HUES64 (cell line): ENCODE results near the gene POLR2H.

ENCODE experiments used
- H3K27ac ChIP-seq: 2 replicates; pipeline ENCODE4 v1.7.0; 2013; ENCODE audit warnings: low read depth, low read length, inconsistent platforms
- H3K27me3 ChIP-seq: 2 replicates; pipeline ENCODE4 v1.6.1; 2013; ENCODE audit warnings: mild to moderate bottlenecking, low read length; ENCODE audit not compliant: insufficient read depth
- H3K36me3 ChIP-seq: 2 replicates; pipeline ENCODE4 v1.6.1; 2013; ENCODE audit warnings: mild to moderate bottlenecking, low read length; ENCODE audit not compliant: insufficient read depth
- H3K4me1 ChIP-seq: 2 replicates; pipeline ENCODE4 v1.6.1; 2013; ENCODE audit warnings: mild to moderate bottlenecking, low read length, moderate library complexity; ENCODE audit not compliant: insufficient read depth
- H3K4me3 ChIP-seq: 2 replicates; pipeline ENCODE4 v1.5.1; 2013; ENCODE audit warnings: mild to moderate bottlenecking, low read length, moderate library complexity
- H3K9ac ChIP-seq: 2 replicates; pipeline ENCODE4 v1.6.1; 2013; ENCODE audit warnings: mild to moderate bottlenecking, low read depth, low read length
- H3K9me3 ChIP-seq: 2 replicates; pipeline ENCODE4 v1.6.1; 2013; ENCODE audit warnings: low read depth, low read length; ENCODE audit not compliant: insufficient read depth
- WGBS: fragments of 150-250, 120-280 bp; methylation state at CpG from one replicate; pipeline ENCODE4 v1.1.7; 2013; ENCODE audit warnings: missing lambda C conversion rate; 5-methylcytosine and 5-hydroxymethylcytosine counted together

Gene POLR2H

GRCh38 chr3:184344579-184345316, 16.8 kb upstream of the POLR2H start:
- Histone ChIP-seq H3K27me3 (no peaks in the 10 kb centered on the region), H3K27ac (peak overlapping the region; percentile 25; the same call in 1 of the 2 replicates), H3K36me3 (peaks cover 30% of the 10 kb centered on the region), H3K4me3 (no peak overlapping the region), H3K9me3 (no peaks in the 10 kb centered on the region), H3K9ac (no peak overlapping the region), H3K4me1 (peaks cover 9% of the 10 kb centered on the region; the same call in 1 of the 2 replicates)
- WGBS: 87% methylated on average over 23 of the region's 24 CpGs

DNA sequence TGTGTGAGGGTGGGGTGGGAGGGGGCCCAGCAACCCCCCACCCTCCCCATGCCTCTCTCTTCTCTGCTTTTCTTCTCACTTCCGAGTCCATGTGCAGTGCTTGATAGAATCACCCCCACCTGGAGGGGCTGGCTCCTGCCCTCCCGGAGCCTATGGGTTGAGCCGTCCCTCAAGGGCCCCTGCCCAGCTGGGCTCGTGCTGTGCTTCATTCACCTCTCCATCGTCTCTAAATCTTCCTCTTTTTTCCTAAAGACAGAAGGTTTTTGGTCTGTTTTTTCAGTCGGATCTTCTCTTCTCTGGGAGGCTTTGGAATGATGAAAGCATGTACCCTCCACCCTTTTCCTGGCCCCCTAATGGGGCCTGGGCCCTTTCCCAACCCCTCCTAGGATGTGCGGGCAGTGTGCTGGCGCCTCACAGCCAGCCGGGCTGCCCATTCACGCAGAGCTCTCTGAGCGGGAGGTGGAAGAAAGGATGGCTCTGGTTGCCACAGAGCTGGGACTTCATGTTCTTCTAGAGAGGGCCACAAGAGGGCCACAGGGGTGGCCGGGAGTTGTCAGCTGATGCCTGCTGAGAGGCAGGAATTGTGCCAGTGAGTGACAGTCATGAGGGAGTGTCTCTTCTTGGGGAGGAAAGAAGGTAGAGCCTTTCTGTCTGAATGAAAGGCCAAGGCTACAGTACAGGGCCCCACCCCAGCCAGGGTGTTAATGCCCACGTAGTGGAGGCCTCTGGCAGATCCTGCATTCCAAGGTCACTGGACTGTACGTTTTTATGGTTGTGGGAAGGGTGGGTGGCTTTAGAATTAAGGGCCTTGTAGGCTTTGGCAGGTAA, 16.0 kb upstream of the POLR2H start:
- H3K9ac ChIP-seq: no peak overlapping the region
- H3K27ac ChIP-seq: peak overlapping the region; percentile 68

DNA sequence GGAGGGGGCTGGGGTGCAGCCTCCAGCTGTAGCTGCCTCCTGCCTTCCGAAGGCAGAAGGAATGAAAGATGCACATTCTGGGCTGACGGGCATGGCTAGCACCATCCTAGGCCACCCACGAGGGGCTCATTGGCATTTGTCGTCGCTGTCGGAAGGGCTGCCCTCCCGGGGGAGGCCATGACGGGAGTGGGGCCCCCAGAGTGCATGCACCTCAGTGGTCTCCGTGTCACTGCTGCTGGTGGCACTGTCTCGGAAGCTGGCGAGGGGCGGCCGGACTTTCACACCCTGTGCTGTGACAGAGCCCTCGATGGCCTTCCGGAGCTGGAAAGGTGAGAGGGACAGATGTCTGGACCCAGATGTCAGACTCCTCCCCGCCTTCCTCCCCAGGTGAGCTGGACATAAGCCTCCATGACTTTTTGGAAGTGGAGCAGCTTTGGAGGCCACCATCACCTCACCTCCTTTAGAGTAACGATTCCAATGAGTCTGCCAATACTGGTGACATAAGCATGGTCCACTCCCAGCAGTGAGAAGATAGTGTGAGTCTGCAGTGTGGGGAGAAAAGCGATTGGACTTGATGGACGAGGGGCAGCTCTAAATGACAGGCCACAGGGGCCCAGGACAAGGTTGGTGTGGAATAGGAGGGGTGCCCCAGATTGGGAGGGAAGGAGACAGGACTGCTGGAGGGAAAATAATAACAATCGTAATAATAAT, 14.9 kb upstream of the POLR2H start:
- WGBS: 95% methylated on average over 20 of the region's 20 CpGs
- peaks cover 32% of the 10 kb centered on the region for H3K36me3 ChIP-seq
- H3K9ac ChIP-seq: no peak overlapping the region
- H3K4me3 ChIP-seq: no peak overlapping the region
- no peaks in the 10 kb centered on the region for H3K27me3 ChIP-seq
- H3K9me3 ChIP-seq: no peaks in the 10 kb centered on the region
- H3K27ac ChIP-seq: no peak overlapping the region
- H3K4me1 ChIP-seq: peaks cover 9% of the 10 kb centered on the region; the same call in 1 of the 2 replicates

More for the DNA sequence above, 16.0 kb upstream of the POLR2H start:
- H3K36me3 ChIP-seq: peaks cover 30% of the 10 kb centered on the region
- no peaks in the 10 kb centered on the region for H3K27me3 ChIP-seq
- 23% methylated on average over 14 of the region's 14 CpGs for WGBS
- H3K4me1 ChIP-seq: peaks cover 9% of the 10 kb centered on the region; the same call in 1 of the 2 replicates
- no peak overlapping the region for H3K4me3 ChIP-seq
- no peaks in the 10 kb centered on the region for H3K9me3 ChIP-seq

- Histone ChIP-seq H3K27ac (no peak overlapping the region), H3K4me1 (peaks cover 9% of the 10 kb centered on the region; the same call in 1 of the 2 replicates), H3K9me3 (no peaks in the 10 kb centered on the region), H3K36me3 (peaks cover 33% of the 10 kb centered on the region), H3K9ac (0 out of 2 replicates have a peak overlapping the region, but pooled peaks have one; percentile 2), H3K27me3 (no peaks in the 10 kb centered on the region), H3K4me3 (no peak overlapping the region)
- WGBS: 91% methylated on average over 12 of the region's 12 CpGs
Observed at GRCh38 chr3:184347321-184348056, 14.0 kb upstream of the POLR2H start.

DNA sequence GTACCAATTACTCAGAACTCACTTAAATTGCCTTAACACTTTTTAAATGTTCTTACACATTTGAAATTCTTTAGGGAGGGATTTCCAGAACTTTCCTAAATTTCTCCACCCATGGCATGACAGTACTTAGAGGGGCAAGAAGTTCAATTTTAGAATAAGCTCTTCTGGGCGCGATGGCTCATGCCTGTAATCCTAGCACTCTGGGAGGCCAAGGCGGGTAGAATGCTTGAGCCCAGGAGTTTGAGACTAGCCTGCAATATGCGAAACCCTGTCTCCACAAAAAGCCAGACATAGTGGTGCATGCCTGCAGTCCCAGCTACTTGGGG, 13.5 kb upstream of the POLR2H start:
- WGBS: 89% methylated on average over 4 of the region's 4 CpGs
- Histone ChIP-seq H3K27me3 (no peaks in the 10 kb centered on the region), H3K27ac (no peak overlapping the region), H3K9ac (no peak overlapping the region), H3K4me1 (peaks cover 9% of the 10 kb centered on the region; the same call in 1 of the 2 replicates), H3K36me3 (peaks cover 35% of the 10 kb centered on the region), H3K9me3 (no peaks in the 10 kb centered on the region), H3K4me3 (no peak overlapping the region)

DNA sequence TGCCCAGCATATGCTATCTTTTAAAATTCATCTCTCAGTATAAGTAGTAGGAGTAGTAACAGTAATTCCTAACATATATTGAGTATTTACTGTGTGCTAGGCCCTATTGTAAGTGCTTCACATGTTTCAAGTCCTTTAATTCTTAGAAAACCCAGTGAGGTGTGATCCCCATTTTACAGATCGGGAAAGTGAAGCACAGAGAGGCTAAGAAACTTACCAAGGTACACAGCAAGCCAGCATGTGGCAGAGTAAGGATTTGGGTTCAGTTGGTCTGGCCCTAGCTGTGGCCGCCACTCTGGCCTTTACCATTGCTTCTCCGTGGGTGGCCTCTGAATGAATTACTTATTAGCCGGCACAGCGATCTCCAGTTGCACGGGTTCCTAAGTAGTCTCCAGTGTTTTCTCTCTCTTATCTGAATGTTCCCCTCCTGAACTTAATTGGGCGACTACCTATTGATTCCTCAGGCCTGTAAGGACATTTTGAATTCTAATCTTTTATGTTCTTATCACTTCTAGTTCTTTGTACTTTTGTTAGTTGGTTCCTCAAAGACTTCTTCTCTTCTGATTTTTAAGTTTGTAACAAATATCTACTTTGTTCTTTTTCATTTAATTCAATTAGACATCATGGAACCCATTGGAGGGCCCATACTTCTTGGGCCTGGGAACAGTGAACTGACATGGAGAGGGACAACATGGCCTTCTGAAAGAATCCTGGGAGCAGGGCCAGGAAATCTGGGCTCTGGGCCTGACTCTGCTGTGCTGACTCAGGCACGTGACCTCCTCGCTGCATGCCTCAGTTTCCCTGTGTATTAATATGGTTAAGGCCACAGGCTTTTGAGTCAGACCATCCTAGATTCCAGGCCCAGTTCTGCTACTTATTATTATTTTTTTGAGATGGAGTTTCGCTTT, 11.7 kb upstream of the POLR2H start:
- WGBS: 88% methylated on average over 10 of the region's 10 CpGs
- Histone ChIP-seq H3K9me3 (no peaks in the 10 kb centered on the region), H3K9ac (no peak overlapping the region), H3K27me3 (no peaks in the 10 kb centered on the region), H3K4me3 (no peak overlapping the region), H3K4me1 (peaks cover 9% of the 10 kb centered on the region; the same call in 1 of the 2 replicates), H3K27ac (no peak overlapping the region), H3K36me3 (peaks cover 36% of the 10 kb centered on the region)

- Histone ChIP-seq H3K27ac (no peak overlapping the region), H3K36me3 (peaks cover 42% of the 10 kb centered on the region), H3K4me3 (no peak overlapping the region), H3K9ac (no peak overlapping the region), H3K4me1 (peaks cover 5% of the 10 kb centered on the region; the same call in 1 of the 2 replicates), H3K9me3 (no peaks in the 10 kb centered on the region), H3K27me3 (no peaks in the 10 kb centered on the region)
- 96% methylated on average over 6 of the region's 6 CpGs for WGBS
Observed at GRCh38 chr3:184350618-184351017, 10.9 kb upstream of the POLR2H start.

- peaks cover 3% of the 10 kb centered on the region; the same call in 1 of the 2 replicates for H3K4me1 ChIP-seq
- H3K27me3 ChIP-seq: no peaks in the 10 kb centered on the region
- peaks cover 46% of the 10 kb centered on the region for H3K36me3 ChIP-seq
- H3K27ac ChIP-seq: no peak overlapping the region
- H3K9ac ChIP-seq: no peak overlapping the region
- no peaks in the 10 kb centered on the region for H3K9me3 ChIP-seq
- WGBS: 65% methylated on average over 9 of the region's 9 CpGs
- no peak overlapping the region for H3K4me3 ChIP-seq
Observed at GRCh38 chr3:184351511-184352148, 9.9 kb upstream of the POLR2H start.

GRCh38 chr3:184352149-184352785, 9.2 kb upstream of the POLR2H start:
- Histone ChIP-seq H3K4me1 (peaks cover 3% of the 10 kb centered on the region; the same call in 1 of the 2 replicates), H3K9me3 (no peaks in the 10 kb centered on the region), H3K9ac (no peak overlapping the region), H3K27ac (no peak overlapping the region), H3K27me3 (no peaks in the 10 kb centered on the region), H3K4me3 (no peak overlapping the region), H3K36me3 (peaks cover 47% of the 10 kb centered on the region)
- 93% methylated on average over 15 of the region's 15 CpGs for WGBS
